Measurements from ENCODE around the gene CXADR.

GRCh38 chr21:17467829-17468228 lies 45.0 kb upstream of the CXADR start:
- TF ChIP-seq FOXJ3 (CRISPR knock-in tag; IDR thresholded peaks at IDR 0.05; ENCODE audit: borderline replicate concordance), result no peak
- TF ChIP-seq E2F4 (CRISPR knock-in tag; IDR thresholded peaks at IDR 0.05; ENCODE audit: borderline replicate concordance, low read depth), result no peak
- no peak for TF ChIP-seq CTCF (IDR thresholded peaks at IDR 0.05)
- TF ChIP-seq MAX (CRISPR knock-in tag; IDR thresholded peaks at IDR 0.05), result no peak
- no peak for TF ChIP-seq SP1 (CRISPR knock-in tag; conservative IDR thresholded peaks at IDR 0.05)

All from WTC11 (cell line).